K562 (cell line): Measurements from ENCODE around the gene TENT4B. TPM values are rescaled to one million over a fixed set of nuclear protein-coding genes. Genes with fewer than 3 reads are reported as not detected.

Experiments used
- ATAC-seq: fragments of 200-7000 bp; cut with Tn5 transposase; 3 replicates; pipeline ENCODE4 v1.9.1; 2020; ENCODE audit warnings: moderate library complexity
- BruUV-seq: library from RNA; stranded (reverse); fragments of 400-500 nt; replicated peaks from 2 replicates; lab custom pipeline; 2021; lab: Mats Ljungman, UMichigan
- CTCF ChIA-PET: fragments of 300-600 bp; formaldehyde crosslinking; extraction: SDS; loops from one replicate; lab custom pipeline; 2021; ENCODE audit warnings: low intra/inter-chr PET ratio; lab: Yijun Ruan, JAX
- POLR2A ChIA-PET: fragments of 300-600, 350-650 bp; sonication (Branson Sonifier 250); formaldehyde crosslinking; extraction: SDS; loops from one replicate; lab custom pipeline; 2021; ENCODE audit warnings: antibody characterized with exemption, inconsistent platforms; lab: Yijun Ruan, JAX
- DNase-seq, 4 experiments: peaks; one replicate each; pipeline versions ENCODE4 v3.0.0 to v3.0.0-alpha.2; 2011 to 2018; ENCODE audit warnings: low spot score in 3 of 4, mixed read lengths in 3 of 4; ENCODE audit errors: extremely low read depth in 1 of 4
- FAIRE-seq: peaks from 2 replicates; lab custom pipeline; 2011; peaks lifted over from hg19 to GRCh38; lab: Jason Lieb, UNC
- H2AFZ ChIP-seq: 2 replicates; pipeline ENCODE4 v1.6.0; 2011; ENCODE audit warnings: low read depth, low read length, control low read depth, inconsistent platforms
- H3K27ac ChIP-seq: fragments of 200-600 bp; 3 replicates; pipeline ENCODE4 v1.8.0; 2011; ENCODE audit warnings: low read depth, mild to moderate bottlenecking, control low read depth, inconsistent platforms, low read length, moderate library complexity, mixed read lengths; ENCODE audit errors: extremely low read depth
- H3K27me3 ChIP-seq, 2 experiments: fragments of 300-600 bp in 1 of 2; 2 replicates in 1 of 2; 3 replicates in 1 of 2; pipeline versions ENCODE4 v1.6.0 to v1.8.0; 2011; ENCODE audit warnings: inconsistent platforms in 2 of 2, low read length in 2 of 2, mild to moderate bottlenecking in 1 of 2, mixed read lengths in 1 of 2, moderate library complexity in 1 of 2; ENCODE audit not compliant: control insufficient read depth in 2 of 2, insufficient read depth in 2 of 2
- H3K36me3 ChIP-seq: fragments of 300-600 bp; 3 replicates; pipeline ENCODE4 v1.8.0; 2011; ENCODE audit warnings: mild to moderate bottlenecking, low read length, inconsistent platforms; ENCODE audit not compliant: control insufficient read depth, insufficient read depth
- H3K4me1 ChIP-seq, 2 experiments: fragments of 200-600 bp in 1 of 2; replicated peaks in 1 of 2; 2 replicates in 1 of 2; 3 replicates in 1 of 2; pipeline versions ENCODE4 v1.5.1 to v1.8.0; 2011; ENCODE audit warnings: inconsistent platforms in 2 of 2, low read length in 2 of 2, mild to moderate bottlenecking in 1 of 2, mixed read lengths in 1 of 2, moderate library complexity in 1 of 2; ENCODE audit not compliant: control insufficient read depth in 2 of 2, insufficient read depth in 2 of 2
- H3K4me2 ChIP-seq: 2 replicates; pipeline ENCODE4 v1.6.1; 2011; ENCODE audit warnings: low read length, control low read depth, inconsistent platforms, mixed read lengths; ENCODE audit not compliant: insufficient read depth
- H3K4me3 ChIP-seq: fragments of 200-600 bp; sonication (generic), shearing (Covaris generic); 2 replicates; pipeline ENCODE4 v1.5.1; 2016; ENCODE audit warnings: control low read depth, inconsistent platforms
- H3K79me2 ChIP-seq: fragments of 200-600 bp; 3 replicates; pipeline ENCODE4 v1.8.0; 2011; ENCODE audit warnings: low read length, inconsistent platforms; ENCODE audit not compliant: control insufficient read depth, insufficient read depth
- H3K9ac ChIP-seq, 2 experiments: 2 replicates each; pipeline versions ENCODE4 v1.6.0 to v1.6.1; 2011; ENCODE audit warnings: low read depth in 2 of 2, low read length in 2 of 2, control low read depth in 1 of 2, inconsistent platforms in 1 of 2, mild to moderate bottlenecking in 1 of 2, mixed read lengths in 1 of 2; ENCODE audit not compliant: insufficient read depth in 1 of 2
- H3K9me1 ChIP-seq: one replicate; pipeline ENCODE4 v1.6.0; 2011; ENCODE audit warnings: inconsistent platforms, mild to moderate bottlenecking, low read length, moderate library complexity; ENCODE audit not compliant: control insufficient read depth, insufficient read depth
- H3K9me3 ChIP-seq: replicated peaks from 2 replicates; pipeline ENCODE4 v1.5.1; 2011; ENCODE audit warnings: low read depth, low read length, inconsistent platforms; ENCODE audit not compliant: control insufficient read depth, insufficient read depth
- H4K20me1 ChIP-seq: replicated peaks from 2 replicates; pipeline ENCODE4 v1.6.1; 2011; ENCODE audit warnings: low read length, inconsistent platforms, mixed read lengths; ENCODE audit not compliant: control insufficient read depth, insufficient read depth
- KLF1 ChIP-seq: fragments of 450-650 bp; IDR thresholded peaks from 2 replicates; pipeline ENCODE4 v1.6.1; 2016; ENCODE audit warnings: missing genetic modification characterization, missing compliant biosample characterization
- SRSF9 ChIP-seq: fragments of 200-400 bp; formaldehyde crosslinking; IDR thresholded peaks from 2 replicates; pipeline ENCODE4 v1.6.1; 2017; ENCODE audit warnings: low read depth, low read length, borderline replicate concordance
- ZNF318 ChIP-seq, 2 experiments: fragments of 450-650 bp; IDR thresholded peaks; 2 replicates each; pipeline ENCODE4 v1.6.1; 2016; ENCODE audit warnings: mild to moderate bottlenecking in 2 of 2, borderline replicate concordance in 1 of 2, low read depth in 1 of 2, moderate library complexity in 1 of 2
- ZNF431 ChIP-seq: sonication (generic); formaldehyde crosslinking; IDR thresholded peaks from 2 replicates; pipeline ENCODE4 v1.8.0; 2022; ENCODE audit warnings: mild to moderate bottlenecking, missing genetic modification reagents
- WGBS: fragments of 100-300 bp; shearing (Covaris generic); methylation state at CpG from one replicate; pipeline ENCODE4 v1.1.6; 2016; ENCODE audit warnings: low coverage, mixed read lengths; ENCODE audit not compliant: insufficient coverage; ENCODE audit errors: missing lambda C conversion rate; 5-methylcytosine and 5-hydroxymethylcytosine counted together
- in situ Hi-C: fragments of 300-500 bp; cut with MboI; formaldehyde crosslinking; loops from 4 replicates; pipeline ENCODE4 v1.15.0; 2018; ENCODE audit warnings: inconsistent platforms, mixed read lengths
- intact Hi-C: fragments of 100-400 bp; cut with micrococcal nuclease; formaldehyde crosslinking; loops from 2 replicates; pipeline ENCODE4 v1.14.2; 2022
- polyA plus RNA-seq, 8 experiments: library from polyadenylated mRNA; depleted of rRNA in 4 of 8; stranded (reverse) in 5 of 8; unstranded in 3 of 8; fragments of >200 nt; fragmentation: Nextera tagmentation in 2 of 8; fragmentation: Illumina TruSeq in 1 of 8; extraction: Ambion mirVana in 2 of 8; extraction: Trizol in 1 of 8; gene quantifications; 2 replicates each; pipeline versions ENCODE4 v1.2.1 to v1.2.3, GENCODE V29; 2011 to 2014; ENCODE audit warnings: inconsistent platforms in 1 of 8, missing spikeins in 1 of 8
- total RNA-seq, 7 experiments: library from RNA; depleted of rRNA in 6 of 7; stranded (reverse); fragments of >200 nt in 6 of 7; fragmentation: Illumina TruSeq in 2 of 7; extraction: Trizol in 2 of 7; gene quantifications; 2 replicates each; pipeline versions ENCODE4 v1.2.1 to v1.2.3, GENCODE V29; 2011 to 2021; ENCODE audit warnings: low replicate concordance in 1 of 7
- TF ChIP-seq, protein P1 (sequence below): fragments of 250-450 bp; sonication (Bioruptor Pico); IDR thresholded peaks from 2 replicates; pipeline ENCODE4 v1.8.0; 2022; ENCODE audit warnings: inconsistent platforms

The TENT4B gene
- total and polyA plus RNA-seq, 9 of the 15 experiments (the other 6 are each of a cell fraction or from before 2014, with no cell fraction given), result 5.2 to 8.4 (median 7.0) TPM

GRCh38 chr16:50124769-50125168 lies 28.3 kb upstream of the TENT4B start:
- ATAC-seq (no peak), DNase-seq (no peak)
- POLR2A ChIA-PET, result interaction anchor here (1.5 kb wide), 1 partner anchor 12 kb away, joined by 3 read pairs; no protein-coding TSS in a partner anchor
- BruUV-seq, result no TSS peak
- CTCF ChIA-PET, result no interaction called here
- in situ Hi-C loops, result no loop called here
- no peaks in the 10 kb centered on the region for H3K79me2 ChIP-seq
- no peaks in the 10 kb centered on the region for H3K9me3 ChIP-seq
- no peaks in the 10 kb centered on the region for H3K36me3 ChIP-seq
- no peak overlapping the region for H3K27ac ChIP-seq
- no peak for TF ChIP-seq SRSF9
- TF ChIP-seq, all 486 proteins: peak for 0
- Histone ChIP-seq H3K9ac (no peak overlapping the region), H4K20me1 (no peaks in the 10 kb centered on the region), H3K4me2 (no peak overlapping the region), H3K9me1 (no peaks in the 10 kb centered on the region), H2AFZ (no peak overlapping the region), H3K4me3 (no peak overlapping the region), H3K4me1 (no peaks in the 10 kb centered on the region), H3K27me3 (peaks cover 16 to 30% of the 10 kb centered on the region in 2 experiments; a peak in 4 of 5 replicates)
- intact Hi-C loops, result no loop called here
- WGBS, result 8% methylated on average over 2 of the region's 2 CpGs
- no peak for FAIRE-seq

GRCh38 chr16:50126183-50126582 lies 26.9 kb upstream of the TENT4B start:
- Histone ChIP-seq H3K9me1 (no peaks in the 10 kb centered on the region), H3K4me1 (no peaks in the 10 kb centered on the region), H3K36me3 (no peaks in the 10 kb centered on the region), H4K20me1 (no peaks in the 10 kb centered on the region), H3K9me3 (no peaks in the 10 kb centered on the region), H3K79me2 (no peaks in the 10 kb centered on the region), H3K27me3 (peaks cover 14 to 27% of the 10 kb centered on the region in 2 experiments; a peak in 4 of 5 replicates), H3K9ac (no peak overlapping the region), H3K4me3 (no peak overlapping the region), H3K27ac (no peak overlapping the region), H2AFZ (no peak overlapping the region), H3K4me2 (no peak overlapping the region)
- 16% methylated on average over 4 of the region's 4 CpGs for WGBS
- POLR2A ChIA-PET, result no interaction called here
- CTCF ChIA-PET, result no interaction called here
- intact Hi-C loops (no loop called here), in situ Hi-C loops (no loop called here)
- no peak for ATAC-seq
- no peak for DNase-seq
- no peak for FAIRE-seq
- BruUV-seq, result no TSS peak
- no peak for TF ChIP-seq ZNF431
- TF ChIP-seq, protein P1, sequence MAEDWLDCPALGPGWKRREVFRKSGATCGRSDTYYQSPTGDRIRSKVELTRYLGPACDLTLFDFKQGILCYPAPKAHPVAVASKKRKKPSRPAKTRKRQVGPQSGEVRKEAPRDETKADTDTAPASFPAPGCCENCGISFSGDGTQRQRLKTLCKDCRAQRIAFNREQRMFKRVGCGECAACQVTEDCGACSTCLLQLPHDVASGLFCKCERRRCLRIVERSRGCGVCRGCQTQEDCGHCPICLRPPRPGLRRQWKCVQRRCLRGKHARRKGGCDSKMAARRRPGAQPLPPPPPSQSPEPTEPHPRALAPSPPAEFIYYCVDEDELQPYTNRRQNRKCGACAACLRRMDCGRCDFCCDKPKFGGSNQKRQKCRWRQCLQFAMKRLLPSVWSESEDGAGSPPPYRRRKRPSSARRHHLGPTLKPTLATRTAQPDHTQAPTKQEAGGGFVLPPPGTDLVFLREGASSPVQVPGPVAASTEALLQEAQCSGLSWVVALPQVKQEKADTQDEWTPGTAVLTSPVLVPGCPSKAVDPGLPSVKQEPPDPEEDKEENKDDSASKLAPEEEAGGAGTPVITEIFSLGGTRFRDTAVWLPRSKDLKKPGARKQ (CRISPR knock-in tag), result no peak
- TF ChIP-seq ZNF318 (IDR thresholded peaks at IDR 0.05; ENCODE audit: borderline replicate concordance in 1 of 2, low read depth in 1 of 2), result no peak
- no peak for TF ChIP-seq KLF1 (tag)
